DMS153 (cell line): ENCODE data around the gene KLK2.
A peak's percentile ranks its signal among the peaks of the same experiment; 100 is the strongest.

Experiments used
- DNase-seq: peaks from one replicate; lab custom pipeline; 2025; lab: John Stamatoyannopoulos, UW

The KLK2 gene

DNA sequence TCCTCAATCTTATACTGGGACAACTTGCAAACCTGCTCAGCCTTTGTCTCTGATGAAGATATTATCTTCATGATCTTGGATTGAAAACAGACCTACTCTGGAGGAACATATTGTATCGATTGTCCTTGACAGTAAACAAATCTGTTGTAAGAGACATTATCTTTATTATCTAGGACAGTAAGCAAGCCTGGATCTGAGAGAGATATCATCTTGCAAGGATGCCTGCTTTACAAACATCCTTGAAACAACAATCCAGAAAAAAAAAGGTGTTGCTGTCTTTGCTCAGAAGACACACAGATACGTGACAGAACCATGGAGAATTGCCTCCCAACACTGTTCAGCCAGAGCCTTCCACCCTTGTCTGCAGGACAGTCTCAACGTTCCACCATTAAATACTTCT lies 22.5 kb upstream of the KLK2 start:
- DNase-seq = no peak

DNA sequence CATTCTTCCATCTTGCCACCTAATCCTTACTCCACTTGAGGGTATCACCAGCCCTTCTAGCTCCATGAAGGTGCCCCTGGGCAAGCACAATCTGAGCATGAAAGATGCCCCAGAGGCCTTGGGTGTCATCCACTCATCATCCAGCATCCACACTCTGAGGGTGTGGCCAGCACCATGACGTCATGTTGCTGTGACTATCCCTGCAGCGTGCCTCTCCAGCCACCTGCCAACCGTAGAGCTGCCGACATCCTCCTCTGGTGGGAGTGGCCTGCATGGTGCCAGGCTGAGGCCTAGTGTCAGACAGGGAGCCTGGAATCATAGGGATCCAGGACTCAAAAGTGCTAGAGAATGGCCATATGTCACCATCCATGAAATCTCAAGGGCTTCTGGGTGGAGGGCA lies 21.6 kb upstream of the KLK2 start:
- no peak for DNase-seq

DNA sequence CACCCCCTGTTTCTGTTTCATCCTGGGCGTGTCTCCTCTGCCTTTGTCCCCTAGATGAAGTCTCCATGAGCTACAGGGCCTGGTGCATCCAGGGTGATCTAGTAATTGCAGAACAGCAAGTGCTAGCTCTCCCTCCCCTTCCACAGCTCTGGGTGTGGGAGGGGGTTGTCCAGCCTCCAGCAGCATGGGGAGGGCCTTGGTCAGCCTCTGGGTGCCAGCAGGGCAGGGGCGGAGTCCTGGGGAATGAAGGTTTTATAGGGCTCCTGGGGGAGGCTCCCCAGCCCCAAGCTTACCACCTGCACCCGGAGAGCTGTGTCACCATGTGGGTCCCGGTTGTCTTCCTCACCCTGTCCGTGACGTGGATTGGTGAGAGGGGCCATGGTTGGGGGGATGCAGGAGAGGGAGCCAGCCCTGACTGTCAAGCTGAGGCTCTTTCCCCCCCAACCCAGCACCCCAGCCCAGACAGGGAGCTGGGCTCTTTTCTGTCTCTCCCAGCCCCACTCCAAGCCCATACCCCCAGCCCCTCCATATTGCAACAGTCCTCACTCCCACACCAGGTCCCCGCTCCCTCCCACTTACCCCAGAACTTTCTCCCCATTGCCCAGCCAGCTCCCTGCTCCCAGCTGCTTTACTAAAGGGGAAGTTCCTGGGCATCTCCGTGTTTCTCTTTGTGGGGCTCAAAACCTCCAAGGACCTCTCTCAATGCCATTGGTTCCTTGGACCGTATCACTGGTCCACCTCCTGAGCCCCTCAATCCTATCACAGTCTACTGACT lies 18.4 kb upstream of the KLK2 start, which contains the start of gene KLK3:
KLK3 (plus strand) TSS at position 280 of the 775 bp plus-strand sequence; CDS start at position 321, 41 bp downstream.
- no peak for DNase-seq

DNA sequence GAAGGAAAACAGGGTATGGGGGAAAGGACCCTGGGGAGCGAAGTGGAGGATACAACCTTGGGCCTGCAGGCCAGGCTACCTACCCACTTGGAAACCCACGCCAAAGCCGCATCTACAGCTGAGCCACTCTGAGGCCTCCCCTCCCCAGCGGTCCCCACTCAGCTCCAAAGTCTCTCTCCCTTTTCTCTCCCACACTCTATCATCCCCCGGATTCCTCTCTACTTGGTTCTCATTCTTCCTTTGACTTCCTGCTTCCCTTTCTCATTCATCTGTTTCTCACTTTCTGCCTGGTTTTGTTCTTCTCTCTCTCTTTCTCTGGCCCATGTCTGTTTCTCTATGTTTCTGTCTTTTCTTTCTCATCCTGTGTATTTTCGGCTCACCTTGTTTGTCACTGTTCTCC lies 15.9 kb upstream of the KLK2 start:
- DNase-seq = no peak

DNA sequence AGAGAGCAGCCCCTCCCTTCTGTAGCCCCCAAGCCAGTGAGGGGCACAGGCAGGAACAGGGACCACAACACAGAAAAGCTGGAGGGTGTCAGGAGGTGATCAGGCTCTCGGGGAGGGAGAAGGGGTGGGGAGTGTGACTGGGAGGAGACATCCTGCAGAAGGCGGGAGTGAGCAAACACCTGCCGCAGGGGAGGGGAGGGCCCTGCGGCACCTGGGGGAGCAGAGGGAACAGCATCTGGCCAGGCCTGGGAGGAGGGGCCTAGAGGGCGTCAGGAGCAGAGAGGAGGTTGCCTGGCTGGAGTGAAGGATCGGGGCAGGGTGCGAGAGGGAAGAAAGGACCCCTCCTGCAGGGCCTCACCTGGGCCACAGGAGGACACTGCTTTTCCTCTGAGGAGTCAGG lies 14.4 kb upstream of the KLK2 start:
- peak; percentile 80 for DNase-seq

DNA sequence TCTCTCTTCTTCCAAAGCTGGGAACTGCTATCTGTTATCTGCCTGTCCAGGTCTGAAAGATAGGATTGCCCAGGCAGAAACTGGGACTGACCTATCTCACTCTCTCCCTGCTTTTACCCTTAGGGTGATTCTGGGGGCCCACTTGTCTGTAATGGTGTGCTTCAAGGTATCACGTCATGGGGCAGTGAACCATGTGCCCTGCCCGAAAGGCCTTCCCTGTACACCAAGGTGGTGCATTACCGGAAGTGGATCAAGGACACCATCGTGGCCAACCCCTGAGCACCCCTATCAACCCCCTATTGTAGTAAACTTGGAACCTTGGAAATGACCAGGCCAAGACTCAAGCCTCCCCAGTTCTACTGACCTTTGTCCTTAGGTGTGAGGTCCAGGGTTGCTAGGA lies 13.4 kb upstream of the KLK2 start:
- no peak for DNase-seq

DNA sequence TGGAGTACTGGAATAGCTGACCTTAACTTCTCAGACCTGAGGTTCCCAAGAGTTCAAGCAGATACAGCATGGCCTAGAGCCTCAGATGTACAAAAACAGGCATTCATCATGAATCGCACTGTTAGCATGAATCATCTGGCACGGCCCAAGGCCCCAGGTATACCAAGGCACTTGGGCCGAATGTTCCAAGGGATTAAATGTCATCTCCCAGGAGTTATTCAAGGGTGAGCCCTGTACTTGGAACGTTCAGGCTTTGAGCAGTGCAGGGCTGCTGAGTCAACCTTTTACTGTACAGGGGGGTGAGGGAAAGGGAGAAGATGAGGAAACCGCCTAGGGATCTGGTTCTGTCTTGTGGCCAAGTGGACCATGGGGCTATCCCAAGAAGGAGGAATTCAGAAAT lies 12.2 kb upstream of the KLK2 start:
- no peak for DNase-seq

DNA sequence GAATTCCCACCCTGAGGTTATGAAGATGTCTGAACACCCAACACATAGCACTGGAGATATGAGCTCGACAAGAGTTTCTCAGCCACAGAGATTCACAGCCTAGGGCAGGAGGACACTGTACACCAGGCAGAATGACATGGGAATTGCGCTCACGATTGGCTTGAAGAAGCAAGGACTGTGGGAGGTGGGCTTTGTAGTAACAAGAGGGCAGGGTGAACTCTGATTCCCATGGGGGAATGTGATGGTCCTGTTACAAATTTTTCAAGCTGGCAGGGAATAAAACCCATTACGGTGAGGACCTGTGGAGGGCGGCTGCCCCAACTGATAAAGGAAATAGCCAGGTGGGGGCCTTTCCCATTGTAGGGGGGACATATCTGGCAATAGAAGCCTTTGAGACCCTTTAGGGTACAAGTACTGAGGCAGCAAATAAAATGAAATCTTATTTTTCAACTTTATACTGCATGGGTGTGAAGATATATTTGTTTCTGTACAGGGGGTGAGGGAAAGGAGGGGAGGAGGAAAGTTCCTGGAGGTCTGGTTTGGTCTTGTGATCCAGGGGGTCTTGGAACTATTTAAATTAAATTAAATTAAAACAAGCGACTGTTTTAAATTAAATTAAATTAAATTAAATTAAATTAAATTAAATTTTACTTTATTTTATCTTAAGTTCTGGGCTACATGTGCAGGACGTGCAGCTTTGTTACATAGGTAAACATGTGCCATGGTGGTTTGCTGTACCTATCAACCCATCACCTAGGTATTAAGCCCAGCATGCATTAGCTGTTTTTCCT lies 11.5 kb upstream of the KLK2 start:
- DNase-seq = no peak

DNA sequence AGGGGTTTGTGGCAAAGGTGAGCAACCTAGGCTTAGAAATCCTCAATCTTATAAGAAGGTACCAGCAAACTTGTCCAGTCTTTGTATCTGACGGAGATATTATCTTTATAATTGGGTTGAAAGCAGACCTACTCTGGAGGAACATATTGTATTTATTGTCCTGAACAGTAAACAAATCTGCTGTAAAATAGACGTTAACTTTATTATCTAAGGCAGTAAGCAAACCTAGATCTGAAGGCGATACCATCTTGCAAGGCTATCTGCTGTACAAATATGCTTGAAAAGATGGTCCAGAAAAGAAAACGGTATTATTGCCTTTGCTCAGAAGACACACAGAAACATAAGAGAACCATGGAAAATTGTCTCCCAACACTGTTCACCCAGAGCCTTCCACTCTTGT lies 3.8 kb upstream of the KLK2 start:
- no peak for DNase-seq

DNA sequence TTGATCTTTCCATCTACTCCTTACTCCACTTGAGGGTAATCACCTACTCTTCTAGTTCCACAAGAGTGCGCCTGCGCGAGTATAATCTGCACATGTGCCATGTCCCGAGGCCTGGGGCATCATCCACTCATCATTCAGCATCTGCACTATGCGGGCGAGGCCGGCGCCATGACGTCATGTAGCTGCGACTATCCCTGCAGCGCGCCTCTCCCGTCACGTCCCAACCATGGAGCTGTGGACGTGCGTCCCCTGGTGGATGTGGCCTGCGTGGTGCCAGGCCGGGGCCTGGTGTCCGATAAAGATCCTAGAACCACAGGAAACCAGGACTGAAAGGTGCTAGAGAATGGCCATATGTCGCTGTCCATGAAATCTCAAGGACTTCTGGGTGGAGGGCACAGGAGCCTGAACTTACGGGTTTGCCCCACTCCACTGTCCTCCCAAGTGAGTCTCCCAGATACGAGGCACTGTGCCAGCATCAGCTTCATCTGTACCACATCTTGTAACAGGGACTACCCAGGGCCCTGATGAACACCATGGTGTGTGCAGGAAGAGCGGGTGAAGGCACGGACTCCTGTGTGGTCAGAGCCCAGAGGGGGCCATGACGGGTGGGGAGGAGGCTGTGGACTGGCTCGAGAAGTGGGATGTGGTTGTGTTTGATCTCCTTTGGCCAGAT lies 2.7 kb upstream of the KLK2 start:
- DNase-seq = no peak

DNA sequence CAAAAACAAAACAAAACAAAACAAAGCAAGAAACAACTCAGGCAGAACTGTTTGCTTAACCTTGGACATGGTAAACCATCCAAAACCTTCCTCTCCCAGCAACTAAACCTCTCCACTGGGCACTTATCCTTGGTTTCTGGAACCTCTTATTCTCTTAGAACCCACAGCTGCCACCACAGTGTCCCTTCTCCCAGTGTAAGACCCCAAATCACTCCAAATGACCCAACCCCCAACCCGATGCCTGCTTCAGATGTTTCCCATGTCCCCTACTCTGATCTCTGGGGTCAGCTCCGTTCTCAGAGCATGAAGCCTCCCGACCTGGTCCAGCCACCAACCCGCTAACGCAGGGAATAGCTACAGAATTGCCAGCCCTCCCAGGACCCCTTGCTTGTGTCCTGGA lies 972 bp downstream of the KLK2 start:
- DNase-seq = no peak

DNA sequence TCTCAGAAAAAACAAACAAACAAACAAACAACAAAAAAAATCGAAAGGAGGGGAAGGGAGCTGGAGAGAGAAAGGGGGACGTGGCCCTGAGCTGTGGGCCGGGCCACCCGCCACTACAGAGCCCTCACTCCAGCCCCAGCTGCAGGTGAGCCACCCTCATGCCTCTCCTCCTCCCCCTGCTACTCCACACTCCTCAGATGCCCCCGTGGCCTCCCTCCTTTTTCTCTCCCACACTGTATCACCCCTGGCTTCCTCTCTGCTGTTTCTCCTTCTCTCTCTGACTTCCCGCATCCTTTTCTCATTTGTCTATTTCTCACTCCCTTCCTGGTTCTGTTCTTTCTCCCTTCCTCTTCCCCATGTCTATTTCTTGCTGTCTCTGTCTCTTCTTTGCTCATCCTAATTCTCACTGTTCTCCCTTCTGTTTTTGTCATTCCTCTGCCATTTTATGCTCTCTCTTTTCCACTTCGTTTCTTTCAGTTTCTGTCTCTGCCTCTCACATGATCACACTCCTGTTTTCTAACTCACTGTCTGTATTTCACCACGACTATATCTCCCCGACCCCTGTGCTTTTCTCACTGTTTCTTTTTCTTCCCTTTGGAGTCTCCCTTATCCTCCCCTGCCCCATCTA lies 2.7 kb downstream of the KLK2 start:
- DNase-seq = no peak

DNA sequence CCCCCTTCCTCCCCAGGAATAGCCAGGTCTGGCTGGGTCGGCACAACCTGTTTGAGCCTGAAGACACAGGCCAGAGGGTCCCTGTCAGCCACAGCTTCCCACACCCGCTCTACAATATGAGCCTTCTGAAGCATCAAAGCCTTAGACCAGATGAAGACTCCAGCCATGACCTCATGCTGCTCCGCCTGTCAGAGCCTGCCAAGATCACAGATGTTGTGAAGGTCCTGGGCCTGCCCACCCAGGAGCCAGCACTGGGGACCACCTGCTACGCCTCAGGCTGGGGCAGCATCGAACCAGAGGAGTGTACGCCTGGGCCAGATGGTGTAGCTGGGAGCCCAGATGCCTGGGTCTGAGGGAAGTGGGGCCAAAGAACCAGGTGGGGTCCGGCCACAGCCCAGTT lies 3.2 kb downstream of the KLK2 start:
- no peak for DNase-seq

DNA sequence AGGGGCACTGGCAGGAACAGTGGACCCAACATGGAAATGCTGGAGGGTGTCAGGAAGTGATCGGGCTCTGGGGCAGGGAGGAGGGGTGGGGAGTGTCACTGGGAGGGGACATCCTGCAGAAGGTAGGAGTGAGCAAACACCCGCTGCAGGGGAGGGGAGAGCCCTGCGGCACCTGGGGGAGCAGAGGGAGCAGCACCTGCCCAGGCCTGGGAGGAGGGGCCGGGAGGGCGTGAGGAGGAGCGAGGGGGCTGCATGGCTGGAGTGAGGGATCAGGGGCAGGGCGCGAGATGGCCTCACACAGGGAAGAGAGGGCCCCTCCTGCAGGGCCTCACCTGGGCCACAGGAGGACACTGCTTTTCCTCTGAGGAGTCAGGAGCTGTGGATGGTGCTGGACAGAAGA lies 4.1 kb downstream of the KLK2 start:
- peak; percentile 58 for DNase-seq

DNA sequence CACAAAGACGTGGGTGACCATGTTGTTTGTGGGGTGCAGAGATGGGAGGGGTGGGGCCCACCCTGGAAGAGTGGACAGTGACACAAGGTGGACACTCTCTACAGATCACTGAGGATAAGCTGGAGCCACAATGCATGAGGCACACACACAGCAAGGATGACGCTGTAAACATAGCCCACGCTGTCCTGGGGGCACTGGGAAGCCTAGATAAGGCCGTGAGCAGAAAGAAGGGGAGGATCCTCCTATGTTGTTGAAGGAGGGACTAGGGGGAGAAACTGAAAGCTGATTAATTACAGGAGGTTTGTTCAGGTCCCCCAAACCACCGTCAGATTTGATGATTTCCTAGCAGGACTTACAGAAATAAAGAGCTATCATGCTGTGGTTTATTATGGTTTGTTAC lies 5.6 kb downstream of the KLK2 start:
- no peak for DNase-seq

DNA sequence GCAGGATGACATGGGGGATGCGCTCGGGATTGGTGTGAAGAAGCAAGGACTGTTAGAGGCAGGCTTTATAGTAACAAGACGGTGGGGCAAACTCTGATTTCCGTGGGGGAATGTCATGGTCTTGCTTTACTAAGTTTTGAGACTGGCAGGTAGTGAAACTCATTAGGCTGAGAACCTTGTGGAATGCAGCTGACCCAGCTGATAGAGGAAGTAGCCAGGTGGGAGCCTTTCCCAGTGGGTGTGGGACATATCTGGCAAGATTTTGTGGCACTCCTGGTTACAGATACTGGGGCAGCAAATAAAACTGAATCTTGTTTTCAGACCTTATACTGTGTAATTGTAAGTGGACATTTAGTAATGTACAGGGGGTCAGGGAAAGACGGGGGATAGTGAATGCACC lies 7.0 kb downstream of the KLK2 start:
- no peak for DNase-seq

DNA sequence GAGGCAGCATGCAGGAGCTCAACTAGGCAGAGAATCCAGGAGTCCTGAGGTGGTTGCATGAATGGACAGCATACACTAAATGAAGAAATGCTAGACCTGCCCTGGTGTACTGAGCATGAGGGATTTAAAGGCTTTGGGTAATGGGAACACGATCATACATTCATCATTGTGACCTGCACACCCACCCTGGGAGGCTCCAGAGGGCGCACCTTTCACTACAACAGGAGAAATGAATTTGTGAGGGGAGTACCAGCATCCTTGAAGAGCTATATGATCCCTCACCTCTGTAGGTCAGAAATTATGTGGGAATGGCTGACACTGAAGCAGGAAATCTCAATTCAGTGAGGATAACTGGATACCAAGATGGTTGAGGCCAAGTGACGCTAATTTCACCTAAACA lies 8.9 kb downstream of the KLK2 start:
- DNase-seq = no peak

DNA sequence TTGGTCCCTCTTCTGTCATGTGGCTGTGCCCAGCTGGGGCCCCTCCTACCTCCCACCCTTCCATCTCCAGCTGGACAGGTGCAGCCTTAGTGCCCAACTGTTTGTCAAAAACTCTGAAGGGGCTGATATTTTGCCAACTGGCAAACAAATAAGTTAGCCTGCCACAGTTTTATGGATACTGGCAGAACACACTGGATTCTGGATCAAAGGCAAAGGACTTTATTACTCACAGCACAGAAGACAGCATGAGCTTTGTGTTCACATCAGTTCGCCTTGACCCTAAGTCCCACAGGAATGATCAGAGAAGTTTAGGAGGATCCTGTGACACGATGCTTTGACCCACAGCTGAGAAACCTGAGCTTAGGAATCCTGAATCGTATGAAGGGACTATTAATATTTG lies 16.4 kb downstream of the KLK2 start:
- no peak for DNase-seq

DNA sequence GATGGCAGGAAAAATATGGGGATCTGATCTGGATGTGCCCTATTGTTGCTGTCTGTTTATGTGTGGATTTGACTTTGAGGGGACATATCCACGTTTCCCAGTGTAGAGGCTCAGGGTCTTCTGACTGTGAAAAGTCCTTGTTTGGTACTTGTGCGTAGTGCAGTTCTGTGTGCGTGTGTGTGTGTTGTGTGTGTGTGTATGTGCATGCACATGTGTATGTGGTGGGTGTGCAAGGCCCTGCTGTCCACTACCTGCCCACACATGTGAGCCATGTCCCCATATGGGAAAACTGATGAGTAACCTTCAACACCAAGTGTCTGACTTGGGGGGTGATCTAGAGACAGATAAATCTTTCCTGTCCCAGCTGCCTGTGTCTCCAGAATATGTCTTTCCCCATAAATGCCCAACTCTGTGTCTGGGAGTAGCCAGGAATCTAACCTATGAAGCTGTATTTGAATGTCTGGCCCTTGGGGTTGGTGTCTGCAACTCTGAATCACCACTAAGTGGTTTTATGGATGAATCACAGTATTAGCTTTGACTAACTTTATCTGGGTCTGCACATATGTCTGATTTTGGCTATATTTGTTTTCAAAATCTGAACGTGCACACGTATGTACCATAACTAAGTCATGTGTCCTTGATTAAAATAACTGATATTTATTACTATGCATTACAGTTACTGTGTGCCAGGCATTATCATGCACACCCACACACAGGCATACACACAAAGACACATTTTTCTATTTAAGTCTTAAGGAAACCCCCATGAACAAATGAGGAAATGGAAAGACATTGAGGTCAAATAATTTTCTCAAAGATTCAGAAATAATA lies 17.4 kb downstream of the KLK2 start:
- DNase-seq = no peak

DNA sequence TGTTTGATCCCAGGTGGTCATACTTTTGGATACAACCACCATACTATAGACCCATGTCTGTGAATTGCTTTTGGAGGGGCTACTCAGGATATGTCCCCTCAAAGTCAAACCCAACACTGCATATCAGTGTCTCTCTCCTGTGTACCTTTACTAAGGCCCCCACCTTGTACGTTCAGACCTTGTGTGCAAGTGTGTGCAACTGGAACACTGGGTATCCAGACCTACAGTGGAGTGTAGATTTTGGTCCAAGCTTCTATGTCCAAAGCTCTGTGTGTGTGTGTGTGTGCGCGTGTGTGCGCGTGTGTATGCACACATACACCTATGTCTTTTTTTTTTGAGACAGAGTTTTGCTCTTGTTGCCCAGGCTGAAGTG lies 18.0 kb downstream of the KLK2 start:
- DNase-seq = no peak

DNA sequence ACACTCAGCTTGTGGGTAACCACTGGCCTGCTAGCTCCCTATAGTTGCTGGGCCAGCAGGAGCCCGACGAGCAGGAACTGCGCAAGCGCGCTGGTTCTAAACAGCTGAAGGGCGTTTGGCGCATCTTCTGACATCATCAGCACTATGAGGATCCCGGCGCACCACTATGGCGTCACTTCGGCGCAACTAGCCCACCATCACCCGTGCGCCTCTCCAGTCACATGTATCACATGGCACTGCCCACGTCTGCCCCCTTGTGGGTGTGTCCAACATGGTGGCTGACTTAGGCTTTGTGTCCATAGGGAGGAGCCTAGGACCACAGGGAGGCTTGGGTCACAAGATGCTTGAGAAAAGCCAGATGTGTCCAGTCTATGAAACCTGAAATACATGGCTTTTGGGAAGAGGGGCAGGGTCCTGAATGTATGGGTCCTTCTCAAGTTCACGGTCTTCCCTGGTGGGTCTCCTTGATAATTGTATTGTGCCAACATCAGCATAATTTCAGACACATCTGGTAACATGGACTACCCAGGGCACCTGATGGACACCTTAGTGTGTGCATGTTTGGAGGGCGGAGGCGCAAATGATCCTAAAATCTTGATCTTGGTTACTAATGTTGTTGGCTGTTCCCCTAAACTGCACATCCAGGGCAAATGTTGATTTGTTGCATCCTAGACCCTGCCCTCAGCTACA lies 20.0 kb downstream of the KLK2 start:
- peak; percentile 3 for DNase-seq
